Activated naive CD4-positive, alpha-beta T cell treated with Interleukin-2 at 50 U/mL for 16 hours (primary cell): ENCODE data around the gene SUCLA2.
"Not testable (repeated sequence)": the region's sequence is repeated elsewhere in the genome, so short reads cannot be mapped to it uniquely, and the experiment has no call there.

ENCODE experiments used
- DNase-seq: peaks from one replicate; pipeline ENCODE4 v3.0.0-alpha.2; 2020

The SUCLA2 gene

GRCh38 chr13:48001114-48001881 is at the start of gene SUCLA2:
Gene SUCLA2 (minus strand): TSS chr13:48001273. CDS start chr13:48001269, 4 bp downstream.
- DNase-seq, result peak; percentile 91

GRCh38 chr13:48050550-48050949 is 49.5 kb upstream of the SUCLA2 start:
- DNase-seq, result no peak

GRCh38 chr13:48043789-48044503 is 42.9 kb upstream of the SUCLA2 start:
- DNase-seq, result no peak

DNA sequence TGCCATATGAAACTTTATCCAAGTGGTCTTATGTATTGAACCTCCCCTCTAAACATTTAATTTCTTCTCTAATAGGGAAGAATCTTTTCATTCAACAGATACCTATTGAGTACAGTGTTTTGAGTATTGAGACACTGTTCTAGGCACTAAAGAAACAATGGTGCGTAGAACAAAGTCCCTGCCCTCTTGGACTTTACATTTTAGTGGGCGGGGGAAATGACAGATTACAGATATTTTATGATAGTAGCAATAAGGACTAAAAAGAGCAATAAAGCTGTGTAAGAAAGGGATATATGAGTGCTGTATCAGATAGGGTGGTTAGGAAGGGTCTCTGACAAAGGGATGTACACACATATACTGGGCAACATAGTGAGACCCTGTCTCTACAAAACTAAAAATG is 41.8 kb upstream of the SUCLA2 start:
- DNase-seq, result no peak

- no peak for DNase-seq
These were observed 39.8 kb upstream of the SUCLA2 start for GRCh38 chr13:48040896-48041295.

- no peak for DNase-seq
These were observed 39.0 kb upstream of the SUCLA2 start for GRCh38 chr13:48040049-48040448.

DNA sequence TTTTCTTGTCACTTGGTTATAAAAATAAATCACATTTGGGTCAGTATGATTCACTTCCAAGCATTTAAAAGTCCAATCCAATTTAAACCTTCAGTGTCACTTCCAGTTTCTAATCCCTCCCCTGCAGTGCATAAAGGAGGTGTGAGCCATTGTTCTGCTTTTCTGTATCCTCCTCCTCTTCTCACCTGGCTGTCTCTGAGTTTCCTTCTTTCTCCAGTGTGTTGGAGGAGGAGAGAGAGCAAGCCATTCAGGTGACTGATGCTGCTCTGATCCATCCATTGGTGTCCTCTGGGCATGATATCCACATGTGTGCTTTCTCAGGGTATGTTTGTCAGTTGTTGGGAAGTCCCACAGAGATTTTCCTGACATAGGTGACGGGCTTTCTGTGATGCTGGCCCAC is 37.7 kb upstream of the SUCLA2 start:
- no peak for DNase-seq

GRCh38 chr13:48037346-48038173 is 36.5 kb upstream of the SUCLA2 start, which contains the start of gene NUDT15:
Gene NUDT15 (plus strand): TSS chr13:48037726. CDS start chr13:48037747, 21 bp downstream.
- peak; percentile 96 for DNase-seq

DNA sequence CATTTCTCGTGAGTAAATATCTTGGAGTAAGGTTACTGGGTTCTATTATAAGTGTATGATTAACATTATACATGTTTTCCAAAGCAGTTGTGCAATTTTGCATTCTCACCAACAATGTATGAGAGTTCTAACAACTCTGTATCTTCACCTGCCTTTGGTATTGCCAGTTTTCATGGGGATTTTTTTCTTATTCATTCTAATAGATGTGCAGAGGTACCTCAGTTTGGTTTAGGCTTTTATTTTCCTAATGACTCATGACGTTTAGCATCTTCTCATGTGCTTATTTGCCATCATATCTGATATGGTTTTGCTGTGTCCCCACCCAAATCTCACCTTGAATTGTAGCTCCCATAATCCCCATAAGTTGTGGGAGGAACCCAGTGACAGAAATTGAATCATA is 28.8 kb upstream of the SUCLA2 start:
- DNase-seq, result no peak

DNA sequence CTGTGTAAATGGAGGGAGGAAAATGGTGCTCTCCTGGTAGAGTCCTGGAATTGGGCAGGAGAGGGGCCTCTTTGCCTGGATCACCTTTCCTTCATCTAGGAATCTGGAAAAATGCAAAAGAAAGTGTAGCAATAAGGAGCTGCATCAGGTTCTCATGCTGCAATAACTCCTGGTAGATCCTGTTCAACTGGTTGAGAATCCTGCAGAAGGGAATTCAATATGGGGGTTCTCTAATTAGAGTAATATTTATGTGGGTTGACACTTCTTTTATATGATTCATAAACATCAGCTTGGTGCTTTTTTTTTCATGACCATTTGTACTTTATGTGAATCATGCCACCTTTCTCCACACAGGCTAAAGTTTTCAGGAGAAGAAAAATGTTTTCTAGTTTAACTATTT is 27.0 kb upstream of the SUCLA2 start:
- DNase-seq, result no peak

DNA sequence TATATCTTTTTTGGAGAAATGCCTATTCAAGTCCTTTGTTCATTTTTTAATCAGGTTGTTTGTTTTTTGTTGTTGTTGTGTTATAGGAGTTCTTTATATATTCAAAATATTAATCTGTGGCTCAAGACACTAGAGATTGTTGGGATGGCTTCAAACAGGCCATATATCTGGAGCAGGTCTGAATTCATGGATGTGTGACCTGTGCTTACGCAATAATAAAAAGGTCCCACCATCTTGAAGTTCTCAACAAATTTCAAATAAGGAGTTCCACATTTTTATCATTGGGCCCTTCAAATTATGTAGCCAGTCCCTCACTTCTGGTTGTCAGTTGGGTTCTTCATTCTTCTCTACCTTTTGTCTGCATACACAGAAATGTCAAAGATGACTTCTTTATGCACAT is 18.7 kb upstream of the SUCLA2 start:
- no peak for DNase-seq

DNA sequence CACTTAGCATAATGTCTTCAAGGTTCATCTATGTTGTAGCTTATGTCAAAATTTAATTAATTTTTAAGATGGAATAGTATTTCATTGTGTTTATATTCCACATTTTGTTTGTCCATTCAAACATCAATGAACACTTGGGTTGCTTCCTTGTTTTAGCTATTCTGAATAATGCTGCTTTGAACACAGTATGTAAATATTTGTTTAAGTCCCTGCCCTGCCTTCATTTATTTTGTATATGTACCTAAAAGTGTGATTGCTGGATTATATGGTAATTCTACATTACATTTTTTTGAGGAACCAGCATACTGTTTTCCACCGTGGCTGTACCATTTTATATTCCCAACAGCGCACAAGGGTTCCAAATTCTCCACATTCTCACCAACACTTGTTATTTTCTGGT is 17.6 kb upstream of the SUCLA2 start:
- no peak for DNase-seq

GRCh38 chr13:48014359-48014758 is 13.3 kb upstream of the SUCLA2 start:
- DNase-seq, result no peak

- DNase-seq, result no peak
These were observed 11.6 kb upstream of the SUCLA2 start for GRCh38 chr13:48012668-48013067.

DNA sequence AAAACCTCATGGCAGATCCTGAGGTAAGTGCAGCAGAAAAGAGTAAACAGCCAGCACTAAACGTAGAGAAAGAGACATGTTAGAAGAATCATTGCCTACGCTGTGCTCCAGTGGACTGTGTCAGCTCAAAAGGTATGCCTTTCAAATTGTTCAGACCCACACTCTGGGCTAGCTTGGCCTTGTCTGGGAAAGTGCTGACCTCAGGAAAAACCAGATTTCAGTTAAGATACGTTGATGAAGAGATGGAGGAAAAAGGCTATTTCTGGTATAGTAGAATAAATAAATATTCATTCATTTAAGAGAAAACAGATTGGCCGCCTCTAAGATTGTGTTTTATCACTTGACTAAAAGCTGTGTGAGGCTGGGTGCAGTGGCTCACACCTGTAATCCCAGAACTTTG is 9.6 kb upstream of the SUCLA2 start:
- no peak for DNase-seq

- DNase-seq, result no peak
These were observed 8.2 kb upstream of the SUCLA2 start for GRCh38 chr13:48009284-48009683.

DNA sequence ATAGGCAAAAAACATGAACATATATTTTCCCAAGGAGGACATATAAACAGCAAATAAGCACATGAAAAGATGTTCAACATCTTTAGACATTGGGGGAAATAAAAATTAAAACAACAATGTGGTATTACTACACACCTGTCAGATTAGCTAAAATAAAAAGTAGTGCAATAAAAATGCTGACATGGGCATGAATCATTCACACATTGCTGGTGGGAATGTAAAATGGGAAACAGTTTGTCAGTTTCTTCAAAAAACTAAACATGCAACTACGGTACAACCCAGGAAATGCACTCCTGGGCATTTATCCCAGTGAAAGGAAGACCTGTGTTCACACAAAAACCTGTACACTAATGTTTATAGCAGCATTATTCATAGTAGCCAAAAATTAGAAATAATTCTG is 5.3 kb upstream of the SUCLA2 start:
- no peak for DNase-seq

DNA sequence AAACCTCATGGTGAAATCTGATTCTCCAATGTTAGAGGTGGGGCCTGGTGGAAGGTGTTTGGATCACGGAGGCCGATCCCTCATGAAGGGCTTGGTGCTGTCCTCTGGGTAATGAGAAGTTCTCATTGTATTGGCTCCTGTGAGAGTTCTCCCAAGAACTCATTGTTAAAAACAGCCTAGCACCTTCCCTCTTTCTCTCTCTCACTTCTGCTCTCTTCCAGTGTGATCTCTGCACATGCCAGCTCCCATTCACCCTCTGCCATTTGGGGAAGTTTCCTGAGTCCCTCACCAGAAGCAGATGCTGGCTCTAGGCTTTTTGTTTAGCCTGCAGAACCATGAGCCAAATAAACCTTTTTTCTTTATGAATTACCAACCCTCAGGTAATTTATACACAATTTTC is 3.1 kb upstream of the SUCLA2 start:
- DNase-seq, result no peak

DNA sequence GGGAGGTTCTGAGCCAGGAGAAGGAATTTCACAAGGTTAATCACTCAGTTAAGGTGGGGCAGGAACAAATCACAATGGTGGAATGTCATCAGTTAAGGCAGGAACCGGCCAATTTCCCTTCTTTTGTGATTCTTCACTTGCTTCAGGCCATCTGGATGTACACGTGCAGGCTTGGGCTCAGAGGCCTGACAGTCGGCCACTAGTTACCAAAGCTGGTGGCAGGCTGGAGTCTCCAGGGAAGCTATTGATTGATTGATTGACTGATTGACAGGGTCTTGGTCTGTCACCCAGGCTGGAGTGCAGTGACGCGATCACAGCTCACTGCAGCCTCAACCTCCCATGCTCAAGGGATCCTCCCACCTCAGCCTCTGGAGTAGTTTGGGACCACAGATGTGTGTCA is 926 bp upstream of the SUCLA2 start:
- DNase-seq, result not testable (repeated sequence)

DNA sequence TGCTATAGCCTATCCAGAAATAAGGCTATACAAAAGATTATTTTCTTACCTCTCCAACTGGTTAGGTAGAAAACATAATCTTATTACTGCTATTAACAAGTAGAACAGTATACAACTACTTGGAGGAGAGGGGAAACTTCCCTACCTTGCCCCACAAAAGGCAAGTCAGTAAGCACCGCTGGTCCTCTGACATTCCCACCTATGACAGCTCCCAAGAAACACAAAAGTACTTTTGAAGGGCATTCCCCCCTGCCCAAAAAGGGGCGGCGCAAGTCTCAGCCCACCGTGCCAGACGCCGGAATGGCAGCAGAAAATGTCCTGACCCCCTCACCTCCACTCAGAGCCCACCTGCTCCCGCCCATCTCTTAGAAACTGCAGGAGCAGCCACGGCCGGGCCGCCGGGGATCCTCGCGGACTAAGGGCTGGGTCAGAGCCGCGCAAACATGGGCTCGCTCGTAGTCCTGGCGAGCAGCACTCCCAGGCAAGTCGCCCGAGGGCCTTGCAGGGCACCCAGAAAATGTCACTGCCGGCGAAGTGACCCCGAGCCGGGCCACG is 437 bp downstream of the SUCLA2 start:
- no peak for DNase-seq

GRCh38 chr13:47999973-48000372 is 1.1 kb downstream of the SUCLA2 start:
- no peak for DNase-seq

DNA sequence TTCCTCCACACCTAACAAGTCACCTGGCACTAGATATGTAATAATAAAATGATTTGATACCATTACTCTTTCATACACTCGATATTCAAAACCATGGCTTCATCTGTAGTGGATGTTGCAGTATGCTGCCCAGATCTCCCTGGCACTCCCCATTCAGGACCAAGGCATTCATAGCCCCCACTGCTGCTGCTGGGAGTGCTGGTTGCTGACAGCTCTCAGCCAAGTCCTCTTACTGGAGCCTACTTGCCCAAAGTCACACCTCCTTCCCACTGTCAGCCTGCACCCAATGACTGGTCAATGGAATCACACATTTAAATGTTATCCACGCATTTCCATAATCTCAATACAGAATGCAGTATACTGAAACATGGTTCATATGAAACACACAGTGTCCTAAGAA is 3.7 kb downstream of the SUCLA2 start:
- no peak for DNase-seq

DNA sequence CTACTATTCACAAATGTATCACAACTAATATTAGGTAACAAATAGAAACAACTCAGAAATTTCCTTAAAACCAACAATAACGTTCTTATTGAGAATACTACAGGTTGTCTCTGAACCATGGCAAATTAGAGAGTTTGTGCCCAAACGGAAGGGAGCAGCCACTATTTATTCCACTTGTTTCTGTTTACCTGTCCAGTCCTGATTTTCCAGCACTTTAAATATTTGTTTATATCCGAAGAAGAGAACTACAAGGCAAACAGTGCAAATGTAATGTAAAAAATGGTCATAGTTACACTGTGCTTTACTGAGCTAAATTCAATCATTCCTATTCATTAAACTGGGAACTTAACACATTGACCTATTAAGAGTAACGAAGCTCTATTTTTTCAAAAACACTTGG is 9.2 kb downstream of the SUCLA2 start:
- no peak for DNase-seq
